ENCODE results near the gene CLMN.

CLMN gene

GRCh38 chr14:95344536-95344935 is 24.8 kb upstream of the CLMN start:
- no peak for DNase-seq (ENCODE audit: low read depth)

- DNase-seq (ENCODE audit: low read depth) = no peak
These were observed 21.9 kb upstream of the CLMN start for GRCh38 chr14:95341564-95341963.

GRCh38 chr14:95341115-95341514 is 21.4 kb upstream of the CLMN start:
- DNase-seq (ENCODE audit: low read depth) = no peak

GRCh38 chr14:95340201-95340697 is 20.5 kb upstream of the CLMN start:
- DNase-seq (ENCODE audit: low read depth) = no peak

GRCh38 chr14:95339301-95339865 is 19.7 kb upstream of the CLMN start:
- no peak for DNase-seq (ENCODE audit: low read depth)

GRCh38 chr14:95338436-95338835 is 18.7 kb upstream of the CLMN start:
- DNase-seq (ENCODE audit: low read depth) = no peak

GRCh38 chr14:95337041-95337595 is 17.4 kb upstream of the CLMN start:
- DNase-seq (ENCODE audit: low read depth) = no peak

- no peak for DNase-seq (ENCODE audit: low read depth)
These were observed 16.6 kb upstream of the CLMN start for GRCh38 chr14:95336192-95336760.

- no peak for DNase-seq (ENCODE audit: low read depth)
These were observed 15.4 kb upstream of the CLMN start for GRCh38 chr14:95335071-95335470.

GRCh38 chr14:95334044-95334443 is 14.3 kb upstream of the CLMN start:
- DNase-seq (ENCODE audit: low read depth) = no peak

GRCh38 chr14:95332641-95333040 is 12.9 kb upstream of the CLMN start:
- DNase-seq (ENCODE audit: low read depth) = no peak

- DNase-seq (ENCODE audit: low read depth) = no peak
These were observed 12.2 kb upstream of the CLMN start for GRCh38 chr14:95331708-95332408.

- DNase-seq (ENCODE audit: low read depth) = no peak
These were observed 11.1 kb upstream of the CLMN start for GRCh38 chr14:95330591-95331370.

GRCh38 chr14:95329941-95330340 is 10.2 kb upstream of the CLMN start:
- DNase-seq (ENCODE audit: low read depth) = no peak

- no peak for DNase-seq (ENCODE audit: low read depth)
These were observed 9.2 kb upstream of the CLMN start for GRCh38 chr14:95328729-95329503.

- no peak for DNase-seq (ENCODE audit: low read depth)
These were observed 8.1 kb upstream of the CLMN start for GRCh38 chr14:95327558-95328374.

- DNase-seq (ENCODE audit: low read depth) = no peak
These were observed 7.3 kb upstream of the CLMN start for GRCh38 chr14:95326987-95327386.

GRCh38 chr14:95323917-95324316 is 4.2 kb upstream of the CLMN start:
- DNase-seq (ENCODE audit: low read depth) = no peak

- DNase-seq (ENCODE audit: low read depth) = no peak
These were observed 3.7 kb upstream of the CLMN start for GRCh38 chr14:95323361-95323760.

GRCh38 chr14:95322651-95323050 is 2.9 kb upstream of the CLMN start:
- DNase-seq (ENCODE audit: low read depth) = no peak
